ENCODE data around the gene AUTS2.
A peak's percentile ranks its signal among the peaks of the same experiment; 100 is the strongest.

AUTS2 gene

DNA sequence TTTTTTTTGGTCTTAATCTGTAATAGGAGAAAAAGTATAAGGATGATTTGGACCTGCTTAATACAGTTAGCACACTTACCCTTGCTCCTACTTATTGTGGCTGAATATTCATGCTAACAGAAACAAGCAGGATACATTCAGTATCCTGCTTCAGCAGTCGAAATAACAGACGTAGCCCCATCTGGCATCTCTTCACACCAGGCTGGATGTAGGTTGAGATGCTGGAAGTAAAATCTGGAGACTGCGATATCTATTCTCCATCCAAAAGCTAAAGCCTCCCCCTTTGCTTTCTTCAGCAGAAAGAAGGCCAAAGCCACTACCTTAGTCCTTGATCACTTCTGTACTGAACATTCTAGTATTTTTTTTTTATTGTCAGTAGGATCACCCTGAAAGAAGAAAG lies 537.4 kb downstream of the AUTS2 start:
- TF ChIP-seq GATA3 (IDR thresholded peaks at IDR 0.05; ENCODE audit: low read depth, low read length) (no peak), GATA2 (IDR thresholded peaks at IDR 0.05; ENCODE audit: low read depth, low read length) (no peak)

DNA sequence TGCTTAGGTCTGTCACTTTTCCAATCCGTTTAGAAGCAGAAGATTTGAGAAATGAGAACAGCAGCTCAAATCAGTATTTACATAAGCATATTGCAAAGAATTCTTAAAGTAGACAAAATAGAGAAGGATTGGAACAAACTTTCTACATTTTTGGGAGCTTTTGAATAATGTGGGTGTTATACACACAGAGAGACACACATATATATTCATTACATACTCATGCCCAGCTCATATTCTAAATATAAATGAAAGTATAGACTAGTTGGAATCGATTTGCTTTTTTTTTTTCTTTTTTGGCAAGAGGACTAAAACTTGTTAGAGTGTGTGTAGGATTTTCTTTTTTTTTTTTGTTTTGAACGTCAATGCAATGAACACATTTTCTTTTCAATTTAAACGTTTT lies 538.9 kb downstream of the AUTS2 start:
- TF ChIP-seq GATA3 (IDR thresholded peaks at IDR 0.05; ENCODE audit: low read depth, low read length) (no peak), GATA2 (IDR thresholded peaks at IDR 0.05; ENCODE audit: low read depth, low read length) (no peak)

DNA sequence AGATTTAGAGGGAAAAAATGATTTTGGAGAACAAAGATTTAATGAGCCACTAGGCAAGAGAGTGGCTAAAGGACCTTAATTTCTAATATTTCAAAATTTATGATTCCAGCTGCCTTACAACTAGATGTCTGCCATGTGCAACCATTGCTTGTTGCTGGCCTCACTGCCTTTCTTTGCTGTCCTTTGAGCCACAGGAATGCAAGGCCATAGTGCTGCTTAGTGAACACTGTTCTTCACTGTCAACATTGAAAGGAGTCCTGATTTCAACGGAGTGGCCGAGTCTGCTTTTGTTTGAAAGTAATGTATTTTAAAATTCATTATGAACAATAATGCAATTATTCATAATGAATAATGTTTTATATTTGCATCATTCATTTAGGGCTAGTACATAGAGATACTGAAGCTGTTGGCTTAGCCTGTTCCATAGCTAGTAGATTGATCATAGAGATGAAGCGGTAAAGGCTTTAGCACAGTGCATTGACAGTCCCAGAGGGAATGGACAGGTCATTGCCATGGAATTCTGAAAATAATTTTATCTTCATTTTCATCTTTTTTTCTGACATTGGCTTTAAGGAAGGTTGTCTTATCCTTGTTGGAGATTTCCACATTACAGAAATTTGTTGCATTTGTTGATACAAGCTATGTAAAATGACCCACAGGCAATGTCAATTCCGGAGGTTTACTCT lies 544.1 kb downstream of the AUTS2 start:
- TF ChIP-seq GATA3 (IDR thresholded peaks at IDR 0.05; ENCODE audit: low read depth, low read length): 0 out of 2 replicates have a peak, but pooled peaks have one; percentile 15
- no peak for TF ChIP-seq GATA2 (IDR thresholded peaks at IDR 0.05; ENCODE audit: low read depth, low read length)

DNA sequence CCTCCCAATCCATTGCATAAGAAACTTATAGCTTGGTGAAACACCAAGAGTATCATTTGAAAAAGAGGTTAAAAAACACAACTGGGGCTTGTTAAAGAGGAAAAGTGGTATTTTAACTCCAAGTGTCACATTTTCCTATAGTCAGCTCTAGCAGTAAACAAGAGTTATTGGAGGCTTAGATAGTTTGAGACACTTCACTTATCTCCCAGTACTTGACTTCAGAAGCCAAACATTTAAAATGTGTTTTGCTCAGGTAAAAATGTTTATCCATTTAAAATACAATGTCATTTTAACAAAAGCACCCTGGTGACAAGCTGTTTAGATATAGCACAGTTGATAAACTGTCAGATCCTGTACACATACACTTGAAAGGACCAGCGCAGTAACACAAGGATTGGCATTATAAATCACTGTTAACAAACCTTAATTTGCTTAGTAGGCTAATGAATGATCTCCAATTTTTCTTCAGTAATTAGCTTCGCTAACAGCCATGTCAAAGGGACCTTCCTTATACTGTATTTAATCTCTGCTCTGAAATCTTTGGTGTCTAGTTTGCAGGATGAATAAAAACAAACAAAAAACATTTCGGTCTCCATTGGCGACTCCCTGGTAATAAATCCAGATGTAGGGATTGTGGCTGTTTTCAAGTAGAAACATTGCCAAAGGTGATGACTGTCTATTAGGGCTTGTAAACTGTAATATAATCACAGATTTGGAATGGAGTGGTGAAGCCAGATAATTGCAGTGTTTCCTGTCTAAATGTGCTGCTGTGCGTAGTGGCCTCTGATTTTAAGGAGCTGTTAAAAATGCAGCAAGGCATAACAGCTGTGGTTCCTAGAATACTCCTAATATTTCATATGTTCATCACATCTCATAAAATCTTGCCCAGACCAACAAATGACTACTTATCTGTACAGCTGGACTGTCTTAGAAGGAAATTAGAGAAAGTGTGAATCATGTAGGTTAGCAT lies 545.1 kb downstream of the AUTS2 start:
- TF ChIP-seq GATA3 (IDR thresholded peaks at IDR 0.05; ENCODE audit: low read depth, low read length) (no peak; the same call in 1 of the 2 replicates), GATA2 (IDR thresholded peaks at IDR 0.05; ENCODE audit: low read depth, low read length) (no peak; the same call in 1 of the 2 replicates)

DNA sequence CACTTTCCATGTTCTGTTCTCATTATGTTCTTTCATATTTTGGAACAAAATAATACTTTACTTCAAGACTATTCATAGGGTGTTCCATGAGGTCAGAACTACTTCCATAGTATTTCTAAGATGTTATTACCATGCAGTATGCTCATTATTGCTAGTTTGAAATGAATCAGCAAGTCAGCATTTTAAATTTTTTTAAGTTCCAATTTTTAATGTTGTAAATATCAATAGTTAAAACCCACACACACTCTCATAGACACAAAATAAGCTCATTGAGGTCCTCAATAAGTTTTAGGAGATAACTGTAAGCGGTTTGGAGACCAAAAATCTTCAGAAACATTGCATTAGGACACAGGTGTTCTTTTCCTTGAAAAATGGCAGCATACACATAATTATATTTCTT lies 550.7 kb downstream of the AUTS2 start:
- TF ChIP-seq GATA2 (IDR thresholded peaks at IDR 0.05; ENCODE audit: low read depth, low read length): no peak
- no peak for TF ChIP-seq GATA3 (IDR thresholded peaks at IDR 0.05; ENCODE audit: low read depth, low read length)

DNA sequence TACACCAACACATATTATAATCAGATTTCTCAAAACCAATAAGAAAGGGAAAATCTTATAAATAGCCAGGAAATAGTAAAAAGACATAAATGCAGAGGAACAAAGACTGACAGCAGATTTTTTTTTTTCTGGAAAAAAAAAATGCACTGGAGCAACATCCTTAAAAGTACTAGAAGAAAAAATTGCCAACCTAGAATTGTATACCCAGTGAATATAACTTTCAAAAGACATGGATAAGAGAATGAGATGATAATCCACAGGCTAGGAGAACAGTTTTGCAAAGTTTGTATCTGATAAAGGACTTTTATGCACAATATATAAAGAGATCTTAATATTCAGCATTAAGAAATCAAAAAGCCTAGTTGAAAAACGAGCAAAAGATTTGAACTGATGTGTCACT lies 554.0 kb downstream of the AUTS2 start:
- TF ChIP-seq GATA3 (IDR thresholded peaks at IDR 0.05; ENCODE audit: low read depth, low read length) (no peak), GATA2 (IDR thresholded peaks at IDR 0.05; ENCODE audit: low read depth, low read length) (no peak)

DNA sequence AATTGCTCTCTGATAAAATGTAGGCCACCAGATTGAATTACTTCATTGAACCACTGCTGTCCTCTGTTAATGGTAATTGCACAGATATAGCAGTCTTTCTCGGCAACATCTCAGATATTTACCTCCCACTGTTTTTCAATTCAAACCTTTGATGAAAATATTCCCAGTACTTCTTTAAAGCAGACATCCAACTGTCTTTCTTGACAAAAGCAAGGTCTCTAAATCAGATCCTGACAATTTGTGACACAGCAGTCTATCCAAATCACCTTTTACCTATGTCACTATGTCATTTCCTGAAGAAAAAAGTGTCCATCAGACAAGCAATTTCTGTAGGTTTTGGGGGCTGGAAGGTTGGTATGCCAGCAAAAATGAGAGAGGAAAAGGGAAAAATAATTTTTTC lies 555.7 kb downstream of the AUTS2 start:
- TF ChIP-seq GATA2 (IDR thresholded peaks at IDR 0.05; ENCODE audit: low read depth, low read length): no peak
- no peak for TF ChIP-seq GATA3 (IDR thresholded peaks at IDR 0.05; ENCODE audit: low read depth, low read length)

DNA sequence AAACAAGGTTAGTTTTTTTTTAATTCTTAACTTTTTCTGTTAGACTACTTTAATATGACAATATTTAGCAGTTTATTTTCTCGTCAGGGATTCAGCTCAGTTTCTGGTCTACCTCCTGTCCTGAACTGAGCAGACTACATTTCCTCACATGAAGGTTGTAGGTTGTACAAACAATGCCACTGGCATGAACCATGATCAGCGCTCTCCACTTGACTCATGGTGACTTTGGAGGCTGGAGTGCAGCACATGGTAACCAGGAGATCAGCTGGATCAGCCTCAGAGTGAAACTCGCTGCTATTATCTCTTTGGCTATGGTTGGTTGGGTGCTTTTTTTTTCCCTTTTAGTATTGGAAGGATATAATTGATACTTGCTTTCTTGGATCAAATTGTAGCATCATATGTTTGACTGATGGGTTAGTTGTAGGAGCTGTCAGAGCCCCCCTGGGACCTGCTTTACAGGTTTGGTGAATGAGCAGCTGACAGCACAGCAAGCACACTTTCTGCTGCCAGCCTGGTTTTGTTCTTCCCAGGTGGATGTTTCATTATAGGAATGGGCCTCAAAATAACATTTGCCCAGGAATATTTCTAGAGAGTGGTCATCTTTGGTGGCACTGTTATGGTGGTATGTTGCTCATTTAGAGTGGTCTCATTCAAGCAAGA lies 556.4 kb downstream of the AUTS2 start:
- no peak for TF ChIP-seq GATA3 (IDR thresholded peaks at IDR 0.05; ENCODE audit: low read depth, low read length)
- TF ChIP-seq GATA2 (IDR thresholded peaks at IDR 0.05; ENCODE audit: low read depth, low read length): no peak

DNA sequence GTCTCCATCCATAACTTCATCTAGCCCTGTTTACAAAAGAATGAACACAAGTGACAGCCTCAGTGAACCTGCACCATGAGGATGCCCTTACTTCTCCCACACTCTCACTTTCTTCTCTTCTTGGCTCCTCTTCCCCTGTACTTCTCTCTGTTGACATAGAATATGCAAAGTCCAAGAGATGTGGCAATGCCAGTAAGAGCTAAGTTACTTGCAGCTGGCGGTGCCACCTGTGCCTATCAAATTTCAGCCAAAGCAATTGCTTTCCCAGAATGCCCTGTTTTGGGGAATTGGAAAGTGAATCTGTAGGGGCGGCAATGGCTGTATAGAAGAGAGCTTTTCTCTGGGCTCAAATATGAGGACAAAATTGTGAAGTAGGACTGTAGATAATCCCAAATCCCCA lies 557.8 kb downstream of the AUTS2 start:
- TF ChIP-seq GATA2 (IDR thresholded peaks at IDR 0.05; ENCODE audit: low read depth, low read length): no peak
- TF ChIP-seq GATA3 (IDR thresholded peaks at IDR 0.05; ENCODE audit: low read depth, low read length): no peak

DNA sequence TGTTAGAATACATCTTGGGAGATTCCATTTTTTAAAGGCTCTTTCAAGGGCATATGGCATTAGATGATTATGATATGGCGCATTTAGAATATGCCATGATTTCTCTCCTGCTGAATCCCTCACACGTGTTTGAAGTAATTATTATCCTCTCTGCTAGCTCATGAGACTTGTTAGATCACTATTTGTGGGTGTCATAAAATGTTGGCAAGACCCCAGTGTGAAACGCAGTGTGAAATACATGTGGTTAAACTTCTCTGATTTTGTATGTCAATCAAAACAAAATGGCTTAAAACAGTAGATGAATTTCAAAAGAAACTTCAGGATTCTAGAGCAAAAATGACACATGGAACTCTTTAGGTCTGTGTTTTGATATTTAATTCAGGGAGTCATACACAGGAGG lies 560.8 kb downstream of the AUTS2 start:
- no peak for TF ChIP-seq GATA3 (IDR thresholded peaks at IDR 0.05; ENCODE audit: low read depth, low read length)
- TF ChIP-seq GATA2 (IDR thresholded peaks at IDR 0.05; ENCODE audit: low read depth, low read length): no peak

DNA sequence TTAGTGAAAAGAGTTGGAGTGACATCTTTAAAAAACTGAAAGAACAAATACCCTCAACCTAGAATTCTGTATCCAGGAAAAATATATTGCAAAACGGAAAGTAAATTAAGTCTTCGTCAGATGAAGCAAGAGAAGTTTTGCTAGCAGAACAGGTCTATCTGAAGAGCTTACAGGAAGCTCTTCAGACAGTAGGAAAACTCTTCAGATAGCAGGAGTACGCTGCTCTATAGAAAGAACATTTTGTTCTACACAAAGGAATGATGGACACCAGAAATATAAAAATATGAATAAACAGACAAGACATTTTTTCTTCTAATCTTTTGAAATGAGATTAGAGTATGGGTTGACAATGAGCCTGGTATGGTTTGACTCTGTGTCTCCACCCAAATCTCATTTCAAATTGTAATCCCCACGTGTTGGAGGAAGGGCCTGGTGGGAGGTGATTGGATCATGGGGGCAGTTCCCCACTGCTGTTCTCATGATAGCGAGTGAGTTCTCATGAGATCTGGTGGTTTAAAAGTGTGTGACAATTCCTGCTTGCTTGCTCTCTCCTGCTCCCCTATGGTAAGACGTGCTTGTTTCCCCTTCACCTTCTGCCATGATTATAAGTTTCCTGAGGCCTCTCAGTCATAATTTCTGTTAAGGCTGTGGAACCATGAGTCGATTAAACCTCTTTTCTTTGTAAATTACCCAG lies 567.3 kb downstream of the AUTS2 start:
- no peak for TF ChIP-seq GATA3 (IDR thresholded peaks at IDR 0.05; ENCODE audit: low read depth, low read length)
- TF ChIP-seq GATA2 (IDR thresholded peaks at IDR 0.05; ENCODE audit: low read depth, low read length): no peak

DNA sequence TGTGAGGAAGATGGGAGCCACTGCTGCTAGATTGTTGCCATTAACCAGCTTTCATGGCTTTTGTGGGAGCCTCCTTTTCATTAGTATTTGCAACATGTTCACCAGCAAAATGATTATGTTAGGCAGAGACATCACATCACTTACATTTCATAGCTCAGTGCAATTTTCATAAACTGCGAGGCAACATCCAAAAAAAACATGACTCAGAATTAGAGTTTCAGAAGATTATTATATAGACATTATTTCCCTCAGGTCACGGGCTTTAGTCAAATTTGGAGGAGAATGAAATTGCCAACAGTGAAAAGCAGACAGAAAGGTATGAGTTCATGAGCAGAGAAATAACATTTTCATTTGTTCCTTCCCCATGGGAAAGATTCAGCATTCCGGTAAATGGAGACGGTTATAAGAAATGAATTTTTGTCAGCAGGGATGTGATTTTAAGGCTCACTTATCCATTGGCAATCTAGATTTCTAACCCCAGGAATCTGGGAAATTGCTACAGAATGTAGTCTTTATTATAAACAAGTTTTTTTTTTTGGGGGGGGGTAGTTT lies 573.2 kb downstream of the AUTS2 start:
- TF ChIP-seq GATA3 (IDR thresholded peaks at IDR 0.05; ENCODE audit: low read depth, low read length): no peak
- TF ChIP-seq GATA2 (IDR thresholded peaks at IDR 0.05; ENCODE audit: low read depth, low read length): no peak

DNA sequence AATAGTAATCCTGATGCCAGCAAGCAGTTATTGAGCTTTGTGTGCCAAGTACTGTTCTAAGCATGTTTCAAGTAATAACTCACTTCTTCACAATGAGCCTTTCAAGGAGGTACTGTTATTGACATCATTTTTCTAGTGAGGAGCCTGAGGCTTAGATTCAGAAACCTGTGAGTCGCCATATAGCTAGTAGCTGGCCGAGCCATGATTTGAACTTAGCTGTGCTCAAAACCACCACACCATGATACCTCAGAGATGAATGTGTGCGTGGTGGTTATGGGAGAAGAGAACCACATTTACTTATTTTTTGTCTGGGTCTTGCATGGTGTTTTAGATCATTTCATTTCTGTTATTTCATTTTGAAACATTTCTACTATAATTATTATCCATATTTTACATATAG lies 578.9 kb downstream of the AUTS2 start:
- TF ChIP-seq GATA3 (IDR thresholded peaks at IDR 0.05; ENCODE audit: low read depth, low read length) (no peak), GATA2 (IDR thresholded peaks at IDR 0.05; ENCODE audit: low read depth, low read length) (no peak)
